Activated CD8-positive, alpha-beta T cell treated with anti-CD3 and anti-CD28 coated beads, Interleukin-2, amount 10 ng/mL, durations not matched to agents 7 days and 5 days (primary cell): ENCODE measurements around the gene CERK. TPM values are rescaled to one million over a fixed set of nuclear protein-coding genes. Genes with fewer than 3 reads are reported as not detected.
A peak's percentile ranks its signal among the peaks of the same experiment; 100 is the strongest.

Experiments used
- ATAC-seq: fragments of 150-1000 bp; cut with Tn5 transposase; one replicate; pipeline ENCODE4 v1.10.0; 2021; ENCODE audit warnings: moderate library complexity
- CTCF ChIA-PET: fragments of 350-600 bp; sonication (Branson Sonifier 250); formaldehyde crosslinking; loops from one replicate; lab custom pipeline; 2021; ENCODE audit warnings: antibody characterized with exemption; lab: Charles Lee
- POLR2A ChIA-PET: fragments of 350-600 bp; sonication (Branson Sonifier 250); formaldehyde crosslinking; loops from one replicate; lab custom pipeline; 2021; ENCODE audit warnings: antibody characterized with exemption; lab: Charles Lee
- DNase-seq: peaks from one replicate; pipeline ENCODE4 v3.0.0-alpha.2; 2020
- H3K27ac Mint-ChIP-seq: one replicate; pipeline ENCODE4 v1.8.0; 2021; ENCODE audit warnings: mild to moderate bottlenecking, mixed read lengths
- H3K27me3 Mint-ChIP-seq: one replicate; pipeline ENCODE4 v1.8.0; 2021; ENCODE audit warnings: low read depth, mixed read lengths
- H3K36me3 Mint-ChIP-seq: one replicate; pipeline ENCODE4 v1.8.0; 2021; ENCODE audit warnings: low read depth, mixed read lengths
- H3K4me1 Mint-ChIP-seq: one replicate; pipeline ENCODE4 v1.8.0; 2021; ENCODE audit warnings: low read depth, mixed read lengths
- H3K4me3 Mint-ChIP-seq: one replicate; pipeline ENCODE4 v1.8.0; 2021; ENCODE audit warnings: mild to moderate bottlenecking, mixed read lengths
- H3K9me3 Mint-ChIP-seq: one replicate; pipeline ENCODE4 v1.8.0; 2022; ENCODE audit warnings: mixed read lengths; ENCODE audit not compliant: insufficient read depth
- total RNA-seq, 2 experiments: library from RNA; stranded (reverse); gene quantifications; one replicate each; pipeline ENCODE4 v1.2.3, GENCODE V29; 2021

CERK gene
- total RNA-seq, 2 experiments from 2014 or later: 61.1 to 65.6 TPM

- Mint-ChIP-seq H3K4me1 (peaks cover 25% of the 10 kb centered on the region), H3K36me3 (no peaks in the 10 kb centered on the region), H3K27me3 (no peaks in the 10 kb centered on the region), H3K27ac (no peak overlapping the region), H3K9me3 (no peaks in the 10 kb centered on the region), H3K4me3 (no peak overlapping the region)
- POLR2A ChIA-PET: no interaction called here
- ATAC-seq (no peak), DNase-seq (no peak)
- CTCF ChIA-PET: interaction anchor here (2.0 kb wide), 1 partner anchor 94 kb away, joined by 4 read pairs; no protein-coding TSS in a partner anchor
Measured at GRCh38 chr22:46657655-46657953, 80.4 kb downstream of the CERK start.

DNA sequence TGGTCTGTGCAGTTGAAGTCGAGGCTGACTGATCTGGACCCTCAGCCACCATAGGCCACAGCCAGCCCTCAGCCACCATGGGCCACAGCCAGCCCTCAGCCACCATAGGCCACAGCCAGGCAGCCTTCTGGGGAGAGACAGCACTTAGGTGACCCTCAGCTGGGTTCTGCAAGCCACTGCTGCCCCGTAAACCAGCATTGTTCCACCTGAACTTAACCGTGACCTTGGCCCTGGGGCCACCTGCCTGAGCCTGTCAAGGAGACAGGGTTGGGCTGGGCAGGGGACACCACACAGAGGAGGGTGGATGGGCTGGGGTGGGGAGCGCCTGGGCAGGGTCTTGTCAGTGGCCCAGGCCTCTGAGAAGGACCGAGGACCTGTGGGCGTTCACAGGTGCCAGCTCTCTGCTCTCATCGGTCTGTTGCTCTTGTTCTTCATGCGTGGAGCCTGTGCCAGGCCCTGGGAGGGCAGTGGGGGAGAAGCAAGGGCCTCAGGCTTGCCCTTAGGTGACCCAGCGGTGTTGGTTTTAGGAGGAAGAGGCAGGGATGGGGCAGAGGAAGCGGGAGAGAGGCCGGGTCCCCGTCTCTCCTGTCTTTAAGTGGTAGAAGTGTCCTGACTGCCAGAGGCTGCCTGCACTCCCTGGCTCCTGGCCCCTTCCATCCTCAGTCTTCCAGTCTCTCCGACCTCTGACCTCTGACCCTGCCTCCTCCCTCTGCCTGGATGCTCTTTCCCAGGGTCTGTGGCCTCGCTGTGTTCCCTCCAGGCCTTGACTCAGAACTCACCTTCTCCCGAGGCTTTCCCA is 81.0 kb downstream of the CERK start:
- DNase-seq: no peak
- ATAC-seq: no peak
- ChIA-PET POLR2A (no interaction called here), CTCF (interaction anchor here (2.0 kb wide), 1 partner anchor 94 kb away, joined by 4 read pairs; no protein-coding TSS in a partner anchor)
- Mint-ChIP-seq H3K27me3 (no peaks in the 10 kb centered on the region), H3K4me1 (peaks cover 25% of the 10 kb centered on the region), H3K27ac (no peak overlapping the region), H3K4me3 (no peak overlapping the region), H3K36me3 (no peaks in the 10 kb centered on the region), H3K9me3 (no peaks in the 10 kb centered on the region)

- ATAC-seq: no peak
- Mint-ChIP-seq H3K4me3 (no peak overlapping the region), H3K27me3 (no peaks in the 10 kb centered on the region), H3K4me1 (peaks cover 33% of the 10 kb centered on the region), H3K27ac (no peak overlapping the region), H3K36me3 (no peaks in the 10 kb centered on the region), H3K9me3 (no peaks in the 10 kb centered on the region)
- ChIA-PET POLR2A (no interaction called here), CTCF (interaction anchor here (0.6 to 2.0 kb wide), 2 partner anchors 15 to 93 kb away, joined by 3 to 4 read pairs; no protein-coding TSS in a partner anchor)
- no peak for DNase-seq
Measured at GRCh38 chr22:46655861-46656608, 82.0 kb downstream of the CERK start.

GRCh38 chr22:46654927-46655595 is 83.0 kb downstream of the CERK start:
- H3K4me1 Mint-ChIP-seq: peaks cover 26% of the 10 kb centered on the region
- H3K27ac Mint-ChIP-seq: peak overlapping the region; percentile 39
- H3K27me3 Mint-ChIP-seq: no peaks in the 10 kb centered on the region
- CTCF ChIA-PET: interaction anchor here (0.6 kb wide), 1 partner anchor 287 kb away, joined by 3 read pairs; no protein-coding TSS in a partner anchor
- no peak for ATAC-seq
- no peak overlapping the region for H3K4me3 Mint-ChIP-seq
- H3K9me3 Mint-ChIP-seq: no peaks in the 10 kb centered on the region
- H3K36me3 Mint-ChIP-seq: no peaks in the 10 kb centered on the region
- DNase-seq: no peak
- POLR2A ChIA-PET: no interaction called here

DNA sequence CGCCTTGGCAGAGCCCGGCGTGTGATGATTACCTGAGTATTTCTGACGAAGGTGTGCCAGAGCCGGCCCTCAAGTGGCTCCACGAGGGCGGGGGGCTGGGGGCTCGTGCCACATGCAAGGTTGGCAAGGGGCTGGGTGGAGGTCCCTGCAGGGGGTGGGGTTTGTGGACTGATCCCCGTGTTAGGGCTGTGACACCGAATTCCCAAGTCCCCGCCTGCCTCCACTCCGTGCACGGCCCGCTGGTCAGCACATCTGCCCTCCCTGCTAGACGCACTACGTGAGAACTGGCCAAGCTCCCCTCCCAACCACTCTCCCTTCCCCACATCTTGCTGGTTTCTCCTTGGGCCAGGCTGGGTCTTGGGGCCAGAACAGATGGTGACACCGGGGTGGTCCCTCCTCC is 83.6 kb downstream of the CERK start:
- peak overlapping the region; percentile 39 for H3K27ac Mint-ChIP-seq
- no peaks in the 10 kb centered on the region for H3K36me3 Mint-ChIP-seq
- no peak for DNase-seq
- POLR2A ChIA-PET: no interaction called here
- CTCF ChIA-PET: no interaction called here
- H3K27me3 Mint-ChIP-seq: no peaks in the 10 kb centered on the region
- H3K4me1 Mint-ChIP-seq: peaks cover 27% of the 10 kb centered on the region
- ATAC-seq: no peak
- H3K4me3 Mint-ChIP-seq: no peak overlapping the region
- H3K9me3 Mint-ChIP-seq: no peaks in the 10 kb centered on the region

- DNase-seq: no peak
- no peaks in the 10 kb centered on the region for H3K9me3 Mint-ChIP-seq
- POLR2A ChIA-PET: interaction anchor here (1.1 kb wide), 1 partner anchor 39 kb away, joined by 3 read pairs; no protein-coding TSS in a partner anchor
- peaks cover 29% of the 10 kb centered on the region for H3K4me1 Mint-ChIP-seq
- peak; percentile 32 for ATAC-seq
- CTCF ChIA-PET: interaction anchor here (1.4 kb wide), 1 partner anchor 90 kb away, joined by 4 read pairs; no protein-coding TSS in a partner anchor
- no peak overlapping the region for H3K27ac Mint-ChIP-seq
- H3K36me3 Mint-ChIP-seq: no peaks in the 10 kb centered on the region
- no peak overlapping the region for H3K4me3 Mint-ChIP-seq
- no peaks in the 10 kb centered on the region for H3K27me3 Mint-ChIP-seq
Measured at GRCh38 chr22:46653596-46653995, 84.5 kb downstream of the CERK start.

- H3K27me3 Mint-ChIP-seq: no peaks in the 10 kb centered on the region
- no peak overlapping the region for H3K4me3 Mint-ChIP-seq
- H3K36me3 Mint-ChIP-seq: no peaks in the 10 kb centered on the region
- POLR2A ChIA-PET: interaction anchor here (1.1 kb wide), 1 partner anchor 39 kb away, joined by 3 read pairs; no protein-coding TSS in a partner anchor
- ATAC-seq: no peak
- peak overlapping the region; percentile 28 for H3K27ac Mint-ChIP-seq
- H3K4me1 Mint-ChIP-seq: peaks cover 29% of the 10 kb centered on the region
- CTCF ChIA-PET: interaction anchor here (1.4 kb wide), 1 partner anchor 90 kb away, joined by 4 read pairs; no protein-coding TSS in a partner anchor
- no peaks in the 10 kb centered on the region for H3K9me3 Mint-ChIP-seq
- no peak for DNase-seq
Measured at GRCh38 chr22:46652847-46653331, 85.2 kb downstream of the CERK start.

- ChIA-PET POLR2A (interaction anchor here (1.1 kb wide), 1 partner anchor 38 kb away, joined by 3 read pairs; no protein-coding TSS in a partner anchor), CTCF (interaction anchor here (1.4 kb wide), 1 partner anchor 89 kb away, joined by 4 read pairs; no protein-coding TSS in a partner anchor)
- DNase-seq (no peak), ATAC-seq (no peak)
- Mint-ChIP-seq H3K9me3 (no peaks in the 10 kb centered on the region), H3K27me3 (no peaks in the 10 kb centered on the region), H3K36me3 (no peaks in the 10 kb centered on the region), H3K4me3 (no peak overlapping the region), H3K4me1 (peaks cover 29% of the 10 kb centered on the region), H3K27ac (no peak overlapping the region)
Measured at GRCh38 chr22:46652081-46652846, 85.8 kb downstream of the CERK start.

DNA sequence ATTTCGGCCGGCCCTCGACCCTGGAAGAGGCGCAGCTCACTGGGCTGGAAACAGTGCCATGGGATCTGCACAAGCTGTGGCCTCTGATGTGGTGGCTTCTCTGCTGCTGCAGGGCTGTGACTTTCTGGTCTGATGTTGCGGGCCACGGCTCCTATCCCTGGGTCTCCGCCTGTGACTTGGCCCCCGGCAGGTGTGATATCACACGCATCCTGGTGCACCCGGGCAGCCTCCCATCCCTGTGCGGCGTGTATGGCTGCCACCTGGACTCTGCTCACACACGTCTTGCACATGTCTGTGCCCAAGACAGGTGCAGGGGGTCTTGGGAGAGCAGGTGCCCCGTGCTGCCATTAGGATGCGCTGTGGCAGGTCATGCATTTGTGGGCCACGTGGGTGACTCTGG is 86.7 kb downstream of the CERK start:
- Mint-ChIP-seq H3K27me3 (no peaks in the 10 kb centered on the region), H3K4me1 (peaks cover 29% of the 10 kb centered on the region), H3K36me3 (no peaks in the 10 kb centered on the region), H3K4me3 (no peak overlapping the region), H3K27ac (no peak overlapping the region), H3K9me3 (no peaks in the 10 kb centered on the region)
- DNase-seq: no peak
- CTCF ChIA-PET: no interaction called here
- POLR2A ChIA-PET: no interaction called here
- ATAC-seq: no peak

DNA sequence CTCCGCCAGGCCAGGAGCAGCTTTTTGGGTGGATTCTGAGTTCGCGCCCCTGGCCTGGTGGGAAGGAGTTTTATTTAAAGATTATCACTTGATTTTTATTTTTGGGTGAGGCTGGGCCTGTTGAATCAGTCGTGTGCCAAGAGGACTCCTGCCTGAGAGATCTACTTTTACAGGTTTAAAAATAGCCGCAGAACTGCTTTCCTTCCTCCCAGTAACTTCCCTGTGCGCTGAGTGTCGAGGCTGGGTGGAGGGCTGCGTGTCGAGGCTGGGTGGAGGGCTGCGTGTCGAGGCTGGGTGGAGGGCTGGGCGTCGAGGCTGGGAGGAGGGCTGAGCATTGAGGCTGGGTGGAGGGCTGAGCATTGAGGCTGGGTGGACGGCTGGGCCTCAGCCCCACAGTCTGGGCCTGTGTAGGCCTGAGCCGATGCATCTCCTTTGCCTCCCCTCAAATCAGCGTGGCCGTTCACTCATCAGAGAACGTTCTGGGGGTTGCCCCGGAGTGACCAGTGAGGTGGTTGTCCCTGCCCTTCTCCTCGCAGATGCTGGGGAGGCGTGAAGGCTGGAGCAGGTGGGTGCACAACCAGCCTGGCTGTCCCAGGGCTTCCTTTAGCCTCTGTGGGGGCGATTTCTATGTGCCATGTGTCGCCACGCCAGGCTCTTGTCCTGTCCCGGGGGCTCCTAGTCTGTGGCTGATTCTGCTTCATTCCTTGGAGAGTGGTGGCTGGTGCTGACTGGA is 87.8 kb downstream of the CERK start:
- POLR2A ChIA-PET: no interaction called here
- no peaks in the 10 kb centered on the region for H3K27me3 Mint-ChIP-seq

More for the DNA sequence above, 87.8 kb downstream of the CERK start:
- no peaks in the 10 kb centered on the region for H3K36me3 Mint-ChIP-seq
- H3K4me3 Mint-ChIP-seq: no peak overlapping the region
- CTCF ChIA-PET: no interaction called here
- ATAC-seq (no peak), DNase-seq (no peak)
- H3K4me1 Mint-ChIP-seq: peaks cover 29% of the 10 kb centered on the region
- no peak overlapping the region for H3K27ac Mint-ChIP-seq
- H3K9me3 Mint-ChIP-seq: no peaks in the 10 kb centered on the region
